Measurements from ENCODE around the gene MOB3A.
"Not testable (repeated sequence)": the region's sequence is repeated elsewhere in the genome, so short reads cannot be mapped to it uniquely, and the experiment has no call there.

Gene MOB3A

DNA sequence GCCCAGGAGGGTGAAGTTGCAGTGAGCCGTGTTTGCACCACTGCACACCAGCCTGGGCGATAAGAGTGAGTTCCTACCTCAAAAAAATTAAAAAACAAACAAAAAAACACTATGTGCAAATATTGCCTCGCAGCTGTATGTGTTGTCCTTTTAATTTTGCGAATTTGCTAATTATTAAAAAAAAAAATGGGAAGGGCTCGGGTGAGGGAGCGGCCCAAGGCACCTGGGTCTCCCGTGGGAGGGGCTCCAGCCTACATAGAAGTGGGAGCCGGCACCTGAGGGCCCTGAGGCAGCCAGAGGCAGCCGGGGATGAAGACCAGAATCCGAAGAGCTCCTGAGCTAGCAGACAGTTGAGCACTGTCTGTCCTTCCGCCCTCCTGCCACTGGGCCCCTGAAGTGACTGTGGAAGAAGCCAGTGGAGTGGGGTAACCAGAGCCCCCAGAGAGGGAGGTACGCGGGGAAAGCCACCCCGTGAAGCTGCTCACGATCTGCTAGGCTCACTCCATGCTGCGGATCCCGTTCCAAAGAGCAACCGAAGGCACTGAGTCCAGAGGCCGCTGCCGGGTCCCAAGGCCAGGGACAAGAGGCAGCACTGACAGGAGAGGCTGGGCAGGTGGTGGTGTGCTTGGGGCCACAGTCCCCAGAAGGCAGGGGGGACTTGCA lies 7.0 kb upstream of the MOB3A start:
- H3K9me3 Mint-ChIP-seq: peaks cover 22% of the 10 kb centered on the region
- no peak overlapping the region for H3K4me3 Mint-ChIP-seq
- H3K27ac Mint-ChIP-seq: no peak overlapping the region
- no peaks in the 10 kb centered on the region for H3K27me3 Mint-ChIP-seq (ENCODE audit: low read depth)
- peaks cover 50% of the 10 kb centered on the region for H3K36me3 Mint-ChIP-seq (ENCODE audit: low read depth)
- no peaks in the 10 kb centered on the region for H3K4me1 Mint-ChIP-seq (ENCODE audit: low read depth)

DNA sequence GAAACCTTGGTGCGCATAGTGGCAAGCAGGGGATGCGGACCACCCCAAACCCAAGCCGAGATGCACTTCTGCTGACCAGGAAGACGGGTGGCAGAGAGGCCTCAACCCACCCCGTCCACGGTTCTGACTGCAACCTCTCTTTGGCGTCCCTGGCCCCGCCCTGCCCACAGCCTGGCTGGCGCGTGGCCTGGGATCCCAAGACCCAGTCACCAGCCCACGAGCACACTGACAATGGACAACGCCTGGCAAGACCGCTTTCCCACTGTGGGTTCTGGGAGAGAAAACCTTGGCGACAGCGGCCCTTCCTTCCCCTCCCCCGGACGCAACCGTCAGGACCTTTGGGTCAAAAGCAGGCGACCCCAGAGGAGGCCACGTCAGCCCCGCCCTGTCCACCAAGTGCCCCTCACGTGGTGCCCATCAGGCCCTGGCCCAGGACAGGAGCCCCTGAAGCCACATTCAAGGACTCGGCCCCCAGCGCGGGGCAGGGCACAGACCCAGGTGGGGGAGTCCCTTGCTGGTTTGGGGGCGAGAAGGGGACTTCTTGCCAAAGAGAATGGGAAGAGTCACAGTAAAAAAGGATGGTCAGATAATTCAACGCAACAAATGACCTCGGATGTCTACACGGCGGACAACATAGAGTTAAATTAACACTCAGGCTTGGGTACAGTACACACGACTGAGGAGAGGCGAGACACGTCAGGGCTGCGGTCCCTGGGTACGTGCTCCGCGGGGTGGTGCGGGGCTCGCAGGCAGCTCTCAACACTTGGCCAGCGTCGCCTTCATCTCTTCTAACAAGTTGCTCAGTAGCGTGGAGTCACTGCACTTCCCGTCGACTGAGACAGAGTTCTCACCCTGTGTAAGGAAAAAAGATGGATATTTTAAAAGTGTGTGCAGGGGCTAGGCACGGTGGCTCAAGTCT lies 5.5 kb upstream of the MOB3A start:
- H3K9me3 Mint-ChIP-seq: peaks cover 22% of the 10 kb centered on the region
- H3K4me3 Mint-ChIP-seq: no peak overlapping the region

GRCh38 chr19:2100719-2101061 lies 4.6 kb upstream of the MOB3A start:
- Mint-ChIP-seq H3K9me3 (peaks cover 16% of the 10 kb centered on the region), H3K4me1 (ENCODE audit: low read depth) (peaks cover 8% of the 10 kb centered on the region), H3K4me3 (no peak overlapping the region), H3K36me3 (ENCODE audit: low read depth) (peaks cover 30% of the 10 kb centered on the region), H3K27me3 (ENCODE audit: low read depth) (no peaks in the 10 kb centered on the region), H3K27ac (no peak overlapping the region)

More for the DNA sequence above, 5.5 kb upstream of the MOB3A start:
- Mint-ChIP-seq H3K36me3 (ENCODE audit: low read depth) (peaks cover 40% of the 10 kb centered on the region), H3K4me1 (ENCODE audit: low read depth) (peaks cover 5% of the 10 kb centered on the region), H3K27ac (peak overlapping the region; percentile 13), H3K27me3 (ENCODE audit: low read depth) (no peaks in the 10 kb centered on the region)

GRCh38 chr19:2099937-2100718 lies 4.0 kb upstream of the MOB3A start:
- Mint-ChIP-seq H3K36me3 (ENCODE audit: low read depth) (peaks cover 27% of the 10 kb centered on the region), H3K27me3 (ENCODE audit: low read depth) (no peaks in the 10 kb centered on the region), H3K4me1 (ENCODE audit: low read depth) (peaks cover 8% of the 10 kb centered on the region), H3K4me3 (no peak overlapping the region), H3K27ac (no peak overlapping the region), H3K9me3 (peaks cover 11% of the 10 kb centered on the region)

DNA sequence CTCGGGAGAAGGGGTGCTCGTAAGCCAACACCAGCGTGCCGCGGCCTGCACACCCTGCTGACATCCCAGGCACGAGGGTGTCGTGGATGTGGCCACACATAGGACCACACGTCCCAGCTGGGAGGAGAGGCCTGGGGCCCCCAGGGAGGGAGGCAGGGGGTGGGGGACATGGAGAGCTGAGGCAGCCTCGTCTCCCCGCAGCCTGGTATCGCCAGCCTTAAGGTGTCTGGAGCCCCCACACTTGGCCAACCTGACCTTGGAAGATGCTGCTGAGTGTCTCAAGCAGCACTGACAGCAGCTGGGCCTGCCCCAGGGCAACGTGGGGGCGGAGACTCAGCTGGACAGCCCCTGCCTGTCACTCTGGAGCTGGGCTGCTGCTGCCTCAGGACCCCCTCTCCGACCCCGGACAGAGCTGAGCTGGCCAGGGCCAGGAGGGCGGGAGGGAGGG lies 3.0 kb upstream of the MOB3A start:
- Mint-ChIP-seq H3K27ac (no peak overlapping the region), H3K36me3 (ENCODE audit: low read depth) (peaks cover 24% of the 10 kb centered on the region), H3K4me1 (ENCODE audit: low read depth) (peaks cover 13% of the 10 kb centered on the region), H3K9me3 (peaks cover 4% of the 10 kb centered on the region), H3K4me3 (no peak overlapping the region), H3K27me3 (ENCODE audit: low read depth) (no peaks in the 10 kb centered on the region)

- Mint-ChIP-seq H3K27ac (peak overlapping the region; percentile 87), H3K4me3 (no peak overlapping the region), H3K27me3 (ENCODE audit: low read depth) (no peaks in the 10 kb centered on the region), H3K9me3 (no peaks in the 10 kb centered on the region), H3K4me1 (ENCODE audit: low read depth) (peaks cover 19% of the 10 kb centered on the region), H3K36me3 (ENCODE audit: low read depth) (peaks cover 20% of the 10 kb centered on the region)
These were observed 1.8 kb upstream of the MOB3A start for GRCh38 chr19:2097886-2098327.

DNA sequence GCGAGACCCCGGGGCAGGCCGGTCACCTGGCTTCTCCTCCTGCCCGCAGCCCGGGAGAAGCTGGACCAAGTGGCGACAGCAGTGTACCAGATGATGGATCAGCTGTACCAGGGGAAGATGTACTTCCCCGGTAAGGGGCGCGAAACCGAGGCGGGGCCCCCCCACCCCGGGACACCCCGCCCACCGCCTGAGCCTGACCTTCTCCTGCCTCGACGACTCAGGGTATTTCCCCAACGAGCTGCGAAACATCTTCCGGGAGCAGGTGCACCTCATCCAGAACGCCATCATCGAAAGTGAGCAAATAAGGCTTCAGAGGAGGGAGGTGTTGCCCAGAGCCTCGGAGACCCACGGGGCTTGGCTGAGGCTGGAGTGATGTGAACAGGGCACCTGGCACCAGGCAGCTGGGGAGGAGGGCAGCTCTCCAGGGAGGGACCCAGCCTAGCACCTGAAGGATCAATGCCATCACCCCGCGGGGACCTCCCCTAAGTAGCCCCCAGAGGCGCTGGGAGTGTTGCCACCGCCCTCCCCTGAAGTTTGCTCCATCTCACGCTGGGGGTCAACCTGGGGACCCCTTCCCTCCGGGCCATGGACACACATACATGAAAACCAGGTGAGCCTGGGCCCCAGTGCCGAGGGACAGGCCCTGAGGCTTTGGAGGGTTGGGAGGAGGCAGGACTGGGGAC lies 1.2 kb upstream of the MOB3A start:
- peak overlapping the region; percentile 88 for H3K4me3 Mint-ChIP-seq
- H3K36me3 Mint-ChIP-seq (ENCODE audit: low read depth): peaks cover 21% of the 10 kb centered on the region
- peaks cover 21% of the 10 kb centered on the region for H3K4me1 Mint-ChIP-seq (ENCODE audit: low read depth)
- no peaks in the 10 kb centered on the region for H3K9me3 Mint-ChIP-seq
- H3K27ac Mint-ChIP-seq: peak overlapping the region; percentile 87
- H3K27me3 Mint-ChIP-seq (ENCODE audit: low read depth): no peaks in the 10 kb centered on the region

DNA sequence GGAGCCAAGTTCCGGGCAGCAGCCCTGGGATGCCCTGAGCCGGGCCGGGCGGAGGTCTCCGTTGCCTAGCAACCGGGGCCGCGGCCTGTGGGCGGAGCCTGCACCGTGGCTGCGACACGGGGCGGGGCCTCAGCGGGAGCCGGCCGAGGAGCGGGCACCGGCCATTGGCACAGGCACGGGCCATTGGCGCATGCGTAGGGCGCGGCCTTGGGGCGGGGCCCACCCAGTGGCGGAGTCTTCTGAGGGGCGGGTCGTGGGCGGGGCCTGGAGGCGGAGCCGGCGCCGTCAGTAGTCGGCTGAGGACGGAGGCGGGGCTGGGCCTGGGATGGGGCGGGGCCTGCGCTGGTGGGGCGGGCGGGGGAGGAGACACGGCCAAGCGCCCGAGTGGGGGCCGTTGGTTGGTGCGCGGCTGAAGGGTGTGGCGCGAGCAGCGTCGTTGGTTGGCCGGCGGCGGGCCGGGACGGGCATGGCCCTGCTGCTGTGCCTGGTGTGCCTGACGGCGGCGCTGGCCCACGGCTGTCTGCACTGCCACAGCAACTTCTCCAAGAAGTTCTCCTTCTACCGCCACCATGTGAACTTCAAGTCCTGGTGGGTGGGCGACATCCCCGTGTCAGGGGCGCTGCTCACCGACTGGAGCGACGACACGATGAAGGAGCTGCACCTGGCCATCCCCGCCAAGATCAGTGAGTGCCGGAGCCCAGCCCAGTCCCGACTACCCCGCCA lies 515 bp upstream of the MOB3A start, which contains the start of gene IZUMO4:
TSS of gene IZUMO4 (plus strand) at position 436 of the 723 bp plus-strand sequence. CDS start at position 467, 31 bp downstream.
- Mint-ChIP-seq H3K27me3 (ENCODE audit: low read depth) (no peaks in the 10 kb centered on the region), H3K36me3 (ENCODE audit: low read depth) (peaks cover 17% of the 10 kb centered on the region)

DNA sequence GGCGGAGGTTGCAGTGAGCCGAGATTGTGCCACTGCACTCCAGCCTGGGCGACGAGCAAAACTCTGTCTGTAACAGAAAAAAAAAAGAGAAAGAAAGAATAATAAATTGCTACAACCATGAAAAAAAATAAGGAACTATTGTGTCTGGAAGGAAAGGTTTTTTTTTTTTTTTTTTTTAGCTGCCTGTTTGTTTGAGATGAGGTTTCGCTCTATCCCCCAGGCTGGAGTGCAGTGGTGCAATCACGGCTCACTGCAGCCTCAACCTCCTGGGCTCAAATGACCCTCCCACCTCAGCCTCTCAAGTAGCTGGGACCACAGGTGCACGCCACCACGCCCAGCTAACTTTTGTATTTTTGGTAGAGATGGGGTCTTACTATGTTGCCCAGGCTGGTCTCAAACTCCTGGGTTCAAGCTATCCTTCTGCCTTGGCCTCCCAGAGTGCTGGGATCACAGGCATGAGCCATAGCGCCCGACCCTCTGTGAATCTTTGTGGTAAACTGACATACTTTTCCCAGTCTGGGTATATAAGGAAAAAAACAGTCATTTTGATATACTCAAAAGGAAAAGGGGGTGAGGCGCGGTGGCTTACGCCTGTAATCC lies 4.1 kb downstream of the MOB3A start:
- peaks cover 27% of the 10 kb centered on the region for H3K36me3 Mint-ChIP-seq (ENCODE audit: low read depth)
- not testable (repeated sequence) for H3K27me3 Mint-ChIP-seq (ENCODE audit: low read depth); H3K4me3 Mint-ChIP-seq; H3K9me3 Mint-ChIP-seq
- H3K27ac Mint-ChIP-seq: peak overlapping the region; percentile 6
- peaks cover 55% of the 10 kb centered on the region for H3K4me1 Mint-ChIP-seq (ENCODE audit: low read depth)

More for the DNA sequence above, 515 bp upstream of the MOB3A start, which contains the start of gene IZUMO4:
- Mint-ChIP-seq H3K9me3 (no peaks in the 10 kb centered on the region), H3K4me1 (ENCODE audit: low read depth) (peaks cover 21% of the 10 kb centered on the region), H3K27ac (peak within 1 kb of the TSS; percentile 90), H3K4me3 (peak within 1 kb of the TSS; percentile 99)

- Mint-ChIP-seq H3K4me3 (peak overlapping the region; percentile 69), H3K27ac (peak overlapping the region; percentile 91), H3K36me3 (ENCODE audit: low read depth) (peaks cover 34% of the 10 kb centered on the region), H3K9me3 (no peaks in the 10 kb centered on the region), H3K27me3 (ENCODE audit: low read depth) (peaks cover 4% of the 10 kb centered on the region), H3K4me1 (ENCODE audit: low read depth) (peaks cover 65% of the 10 kb centered on the region)
These were observed 6.4 kb downstream of the MOB3A start for GRCh38 chr19:2089727-2090053.

DNA sequence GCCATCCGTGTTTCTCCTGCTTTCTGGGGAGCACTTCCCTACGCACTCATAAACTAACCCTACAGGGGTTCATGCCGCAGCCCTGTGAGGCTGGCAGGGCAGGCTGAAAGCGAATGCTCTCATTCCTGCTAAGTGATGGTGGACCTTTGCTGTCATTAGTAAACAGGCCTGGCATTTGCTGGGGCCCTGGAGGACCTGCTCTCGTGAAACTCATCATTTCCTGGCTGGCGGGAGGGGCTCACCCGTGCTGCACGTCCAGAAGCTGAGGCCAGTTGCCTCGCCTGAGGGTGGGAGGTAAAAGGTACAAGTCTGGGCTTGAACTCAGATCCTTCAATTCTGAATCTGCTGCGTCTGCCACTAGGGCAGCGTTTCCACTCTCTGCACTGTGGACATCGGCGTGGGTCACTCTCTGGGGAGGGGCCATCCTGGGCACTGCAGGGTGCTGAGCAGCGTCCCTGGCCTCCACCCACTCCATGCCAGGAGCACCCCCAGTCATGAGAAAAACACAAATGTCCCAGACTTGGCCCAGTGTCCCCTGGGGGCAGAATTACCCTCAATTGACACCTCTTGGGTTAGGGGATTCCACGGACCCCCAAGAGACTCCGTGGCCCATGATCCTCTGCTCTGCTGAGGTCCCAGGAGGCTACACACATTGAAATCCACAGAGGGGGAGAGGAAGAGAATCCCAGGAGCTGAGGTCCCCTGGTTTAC lies 7.0 kb downstream of the MOB3A start:
- peaks cover 30% of the 10 kb centered on the region for H3K36me3 Mint-ChIP-seq (ENCODE audit: low read depth)
- H3K9me3 Mint-ChIP-seq: no peaks in the 10 kb centered on the region
- peak overlapping the region; percentile 42 for H3K4me3 Mint-ChIP-seq
- peaks cover 60% of the 10 kb centered on the region for H3K4me1 Mint-ChIP-seq (ENCODE audit: low read depth)
- H3K27ac Mint-ChIP-seq: peak overlapping the region; percentile 90
- peaks cover 4% of the 10 kb centered on the region for H3K27me3 Mint-ChIP-seq (ENCODE audit: low read depth)

DNA sequence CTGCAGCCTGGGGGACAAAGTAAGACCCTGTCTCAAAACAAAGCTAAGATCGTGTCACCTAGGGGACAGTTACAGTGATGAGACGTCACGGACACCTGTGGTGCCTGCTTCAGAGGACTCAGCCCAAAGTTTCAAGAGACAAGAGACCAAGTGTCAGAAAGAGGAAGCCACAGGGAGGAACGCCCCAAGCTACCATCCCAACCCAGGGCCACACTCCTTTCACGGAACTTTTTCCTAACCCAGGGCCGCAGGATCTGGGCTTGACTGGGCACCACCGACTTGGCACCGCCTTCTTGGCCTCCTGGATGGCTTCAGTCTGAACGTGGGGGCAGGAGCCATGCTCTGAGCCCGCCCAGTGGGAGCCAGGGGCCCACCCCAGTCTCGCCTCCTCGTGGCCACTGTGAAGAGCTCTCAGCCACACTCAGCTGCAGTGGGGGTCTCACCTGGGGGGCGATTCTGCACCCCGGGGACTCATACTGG lies 8.5 kb downstream of the MOB3A start:
- Mint-ChIP-seq H3K9me3 (no peaks in the 10 kb centered on the region), H3K36me3 (ENCODE audit: low read depth) (peaks cover 34% of the 10 kb centered on the region), H3K4me3 (peak overlapping the region; percentile 72), H3K4me1 (ENCODE audit: low read depth) (peaks cover 56% of the 10 kb centered on the region), H3K27ac (peak overlapping the region; percentile 90), H3K27me3 (ENCODE audit: low read depth) (peaks cover 4% of the 10 kb centered on the region)

Measured in T-helper 1 cell treated with Interleukin-12 subunit alpha and Interleukin-12 subunit beta and Interleukin-4 antibody, amounts not matched to agents 30 μg/mL and 1 μg/mL, for 36 hours (primary cell).